K562 (cell line): ENCODE measurements around the gene RSPH6A. TPM values are rescaled to one million over a fixed set of nuclear protein-coding genes. Genes with fewer than 3 reads are reported as not detected.

Experiments used
- AFF4 ChIP-seq: sonication (generic); formaldehyde crosslinking; IDR thresholded peaks from 2 replicates; pipeline ENCODE4 v1.8.0; 2023; ENCODE audit warnings: mild to moderate bottlenecking, missing genetic modification reagents
- BRCA1 ChIP-seq, 2 experiments: fragments of 450-650 bp in 1 of 2; sonication (generic) in 1 of 2; formaldehyde crosslinking in 1 of 2; IDR thresholded peaks; 2 replicates each; pipeline versions ENCODE4 v1.5.0 to v1.6.1; 2017 to 2020; ENCODE audit warnings: mild to moderate bottlenecking in 1 of 2, missing genetic modification reagents in 1 of 2
- CHCHD3 ChIP-seq: fragments of 250-450 bp; sonication (Bioruptor Pico); IDR thresholded peaks from 2 replicates; pipeline ENCODE4 v2.1.2; 2022; ENCODE audit warnings: mild to moderate bottlenecking
- CUX1 ChIP-seq: fragments of 200-800 bp; sonication (Bioruptor generic); IDR thresholded peaks from 2 replicates; pipeline ENCODE4 v1.6.1; 2016; ENCODE audit warnings: missing genetic modification characterization, missing compliant biosample characterization
- E2F4 ChIP-seq: sonication (generic); formaldehyde crosslinking; IDR thresholded peaks from 2 replicates; pipeline ENCODE4 v1.8.0; 2022; ENCODE audit warnings: mild to moderate bottlenecking, low read depth, missing genetic modification reagents
- GABPB2 ChIP-seq: fragments of 250-450 bp; sonication (Bioruptor Pico); conservative IDR thresholded peaks from 2 replicates; pipeline ENCODE4 v1.5.1; 2021; ENCODE audit warnings: mild to moderate bottlenecking
- GATAD2B ChIP-seq: fragments of 450-650 bp; IDR thresholded peaks from 2 replicates; pipeline ENCODE4 v1.6.1; 2017; ENCODE audit warnings: mild to moderate bottlenecking, borderline replicate concordance
- HIVEP1 ChIP-seq: fragments of 250-450 bp; sonication (Bioruptor Pico); IDR thresholded peaks from 2 replicates; pipeline ENCODE4 v1.4.0; 2020; ENCODE audit warnings: mild to moderate bottlenecking
- HNRNPK ChIP-seq: fragments of 200-400 bp; formaldehyde crosslinking; IDR thresholded peaks from one replicate; pipeline ENCODE4 v1.6.1; 2018; ENCODE audit warnings: mild to moderate bottlenecking, low read depth, low read length; ENCODE audit not compliant: poor library complexity, severe bottlenecking
- MCM5 ChIP-seq: fragments of 450-650 bp; IDR thresholded peaks from 2 replicates; pipeline ENCODE4 v1.6.1; 2016; ENCODE audit warnings: low read depth
- RUNX1 ChIP-seq: sonication (generic); IDR thresholded peaks from 2 replicates; pipeline ENCODE4 v1.6.1; 2016; ENCODE audit warnings: antibody characterized with exemption, low read depth
- SAFB ChIP-seq: fragments of 200-400 bp; formaldehyde crosslinking; IDR thresholded peaks from 2 replicates; pipeline ENCODE4 v1.6.1; 2017; ENCODE audit warnings: low read depth, low read length, borderline replicate concordance
- SAFB2 ChIP-seq: fragments of 200-400 bp; formaldehyde crosslinking; IDR thresholded peaks from 2 replicates; pipeline ENCODE4 v1.6.1; 2018; ENCODE audit warnings: borderline replicate concordance, low read length, low read depth, moderate library complexity; ENCODE audit not compliant: severe bottlenecking
- SMARCA4 ChIP-seq: fragments of 450-650 bp; IDR thresholded peaks from 2 replicates; pipeline ENCODE4 v1.6.1; 2016
- SRSF1 ChIP-seq: fragments of 200-400 bp; formaldehyde crosslinking; IDR thresholded peaks from 2 replicates; pipeline ENCODE4 v1.6.1; 2017; ENCODE audit warnings: mild to moderate bottlenecking, low read depth, low read length, moderate library complexity
- ZBTB1 ChIP-seq: sonication (generic); formaldehyde crosslinking; IDR thresholded peaks from 2 replicates; pipeline ENCODE4 v1.8.1; 2023; ENCODE audit warnings: missing genetic modification reagents, low read depth, mild to moderate bottlenecking, borderline replicate concordance
- ZNF146 ChIP-seq: IDR thresholded peaks from one replicate; pipeline ENCODE4 v1.6.1; 2018; ENCODE audit warnings: missing compliant biosample characterization; ENCODE audit not compliant: unreplicated experiment
- ZNF77 ChIP-seq: fragments of 250-450 bp; sonication (Bioruptor Pico); IDR thresholded peaks from 2 replicates; pipeline ENCODE4 v1.5.0; 2020
- ZNF830 ChIP-seq: fragments of 250-450 bp; sonication (Bioruptor Pico); IDR thresholded peaks from 2 replicates; pipeline ENCODE4 v1.5.0; 2021; ENCODE audit warnings: mild to moderate bottlenecking
- polyA plus RNA-seq, 8 experiments: library from polyadenylated mRNA; depleted of rRNA in 4 of 8; stranded (reverse) in 5 of 8; unstranded in 3 of 8; fragments of >200 nt; fragmentation: Nextera tagmentation in 2 of 8; fragmentation: Illumina TruSeq in 1 of 8; extraction: Ambion mirVana in 2 of 8; extraction: Trizol in 1 of 8; gene quantifications; 2 replicates each; pipeline versions ENCODE4 v1.2.1 to v1.2.3, GENCODE V29; 2011 to 2014; ENCODE audit warnings: inconsistent platforms in 1 of 8, missing spikeins in 1 of 8
- total RNA-seq, 7 experiments: library from RNA; depleted of rRNA in 6 of 7; stranded (reverse); fragments of >200 nt in 6 of 7; fragmentation: Illumina TruSeq in 2 of 7; extraction: Trizol in 2 of 7; gene quantifications; 2 replicates each; pipeline versions ENCODE4 v1.2.1 to v1.2.3, GENCODE V29; 2011 to 2021; ENCODE audit warnings: low replicate concordance in 1 of 7

The RSPH6A gene
- total and polyA plus RNA-seq, 9 of the 15 experiments (the other 6 are each of a cell fraction or from before 2014, with no cell fraction given) = 0.03 to 0.15 (median 0.07) TPM; not detected in 5

- TF ChIP-seq CUX1 (CRISPR knock-in tag) (no peak), GATAD2B (no peak), SAFB2 (no peak), CHCHD3 (CRISPR knock-in tag) (no peak), HIVEP1 (CRISPR knock-in tag) (no peak), HNRNPK (no peak), BRCA1 (IDR thresholded peaks at IDR 0.05) (no peak), BRCA1 (CRISPR knock-in tag; IDR thresholded peaks at IDR 0.05) (no peak), AFF4 (no peak), ZNF830 (CRISPR knock-in tag) (no peak), SRSF1 (no peak), ZBTB1 (CRISPR knock-in tag) (no peak), ZNF77 (CRISPR knock-in tag) (no peak), GABPB2 (no peak), SAFB (no peak), MCM5 (no peak), RUNX1 (no peak), E2F4 (no peak), SMARCA4 (no peak; the same call in 1 of the 2 replicates), ZNF146 (CRISPR knock-in tag) (no peak)
Measured at GRCh38 chr19:45780448-45781213, 34.5 kb downstream of the RSPH6A start (continued).
